ENCODE measurements around the gene FURIN.
A peak's percentile ranks its signal among the peaks of the same experiment; 100 is the strongest.
"Not testable (repeated sequence)": the region's sequence is repeated elsewhere in the genome, so short reads cannot be mapped to it uniquely, and the experiment has no call there.

The FURIN gene

DNA sequence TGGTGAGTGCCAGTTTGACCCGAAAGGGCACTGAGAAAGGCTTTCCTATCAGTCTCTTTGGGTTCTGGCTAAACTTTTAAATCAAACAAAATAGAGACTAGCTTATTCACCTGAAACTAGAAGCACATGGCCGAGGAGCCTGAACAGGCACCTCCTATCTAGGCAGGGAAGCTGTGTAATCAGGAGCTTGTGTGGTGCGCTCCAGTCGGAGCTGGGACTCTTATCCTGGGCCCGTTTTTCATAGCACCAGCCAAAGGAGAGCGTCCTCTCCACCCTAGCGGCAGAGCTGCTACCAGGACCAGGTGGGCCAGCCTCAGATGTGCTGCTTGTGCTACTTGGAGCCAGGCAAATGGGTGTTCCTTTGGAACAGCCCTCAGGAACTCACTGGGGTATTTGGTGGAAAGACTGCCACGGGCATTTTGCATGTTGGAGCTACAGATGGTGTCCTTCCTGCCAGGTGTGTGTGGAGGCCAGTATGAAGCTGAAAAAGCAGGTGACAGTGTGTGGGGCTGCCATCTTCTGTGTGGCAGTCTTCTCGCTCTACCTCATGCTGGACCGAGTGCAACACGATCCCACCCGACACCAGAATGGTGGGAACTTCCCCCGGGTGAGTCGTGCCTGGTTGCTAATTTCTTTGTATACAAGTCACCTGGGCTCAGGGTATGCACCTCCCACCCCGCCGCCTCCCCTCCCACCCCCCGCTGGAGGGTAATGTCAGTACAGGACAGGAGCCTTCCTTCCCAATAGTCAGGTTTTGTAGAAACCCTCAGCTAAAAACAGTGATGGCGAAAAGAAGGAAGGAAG lies 35.5 kb downstream of the FURIN start:
- DNase-seq: peak; percentile 79

DNA sequence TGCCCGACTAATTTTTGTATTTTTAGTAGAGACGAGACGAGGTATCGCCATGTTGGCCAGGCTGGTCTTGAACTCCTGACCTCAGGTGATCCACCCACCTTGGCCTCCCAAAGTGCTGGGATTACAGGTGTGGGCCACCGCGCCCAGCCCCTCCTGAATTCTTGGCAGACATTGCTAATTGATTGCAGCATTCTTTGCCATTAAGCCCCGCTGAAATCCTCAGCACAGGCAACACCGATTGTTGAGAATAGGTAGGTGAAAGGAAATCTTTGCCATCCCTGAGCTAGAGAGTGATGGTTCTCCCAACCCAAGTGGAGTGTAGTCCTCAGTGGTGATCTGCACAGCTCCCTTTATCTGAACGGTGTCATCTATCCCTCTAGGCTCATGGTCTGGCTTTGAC lies 36.4 kb downstream of the FURIN start:
- DNase-seq: no peak

DNA sequence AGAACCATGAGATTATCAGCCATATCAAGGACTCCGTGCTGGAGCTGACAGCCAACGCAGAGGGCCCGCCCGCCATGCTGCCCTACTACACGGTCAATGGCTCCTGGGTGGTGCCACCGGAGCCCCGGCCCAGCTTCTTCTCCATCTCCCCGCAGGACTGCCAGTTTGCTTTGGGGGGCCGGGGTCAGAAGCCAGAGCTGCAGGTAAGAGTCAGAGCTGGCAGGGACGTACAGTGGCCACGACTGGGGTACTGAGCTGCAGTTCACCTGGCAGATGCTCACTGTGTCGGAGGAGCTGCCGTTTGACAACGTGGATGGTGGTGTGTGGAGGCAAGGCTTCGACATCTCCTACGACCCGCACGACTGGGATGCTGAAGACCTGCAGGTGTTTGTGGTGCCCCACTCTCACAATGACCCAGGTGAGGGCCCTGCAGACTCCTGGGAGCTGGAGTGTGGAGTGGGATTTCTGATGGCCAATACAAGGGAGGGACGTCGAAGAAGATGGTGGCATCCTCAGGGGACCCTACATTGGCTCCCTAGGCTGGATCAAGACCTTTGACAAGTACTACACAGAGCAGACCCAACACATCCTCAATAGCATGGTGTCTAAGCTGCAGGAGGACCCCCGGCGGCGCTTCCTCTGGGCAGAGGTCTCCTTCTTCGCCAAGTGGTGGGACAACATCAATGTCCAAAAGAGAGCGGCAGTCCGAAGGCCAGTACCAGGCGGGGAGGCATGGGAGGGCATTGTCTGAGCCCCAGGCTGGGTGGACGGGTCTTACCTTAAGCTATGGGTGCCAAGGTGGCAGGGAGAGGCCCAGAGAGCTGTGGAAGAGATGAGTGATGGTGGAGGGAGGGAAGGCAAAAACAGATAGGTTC lies 37.2 kb downstream of the FURIN start:
- DNase-seq: no peak

DNA sequence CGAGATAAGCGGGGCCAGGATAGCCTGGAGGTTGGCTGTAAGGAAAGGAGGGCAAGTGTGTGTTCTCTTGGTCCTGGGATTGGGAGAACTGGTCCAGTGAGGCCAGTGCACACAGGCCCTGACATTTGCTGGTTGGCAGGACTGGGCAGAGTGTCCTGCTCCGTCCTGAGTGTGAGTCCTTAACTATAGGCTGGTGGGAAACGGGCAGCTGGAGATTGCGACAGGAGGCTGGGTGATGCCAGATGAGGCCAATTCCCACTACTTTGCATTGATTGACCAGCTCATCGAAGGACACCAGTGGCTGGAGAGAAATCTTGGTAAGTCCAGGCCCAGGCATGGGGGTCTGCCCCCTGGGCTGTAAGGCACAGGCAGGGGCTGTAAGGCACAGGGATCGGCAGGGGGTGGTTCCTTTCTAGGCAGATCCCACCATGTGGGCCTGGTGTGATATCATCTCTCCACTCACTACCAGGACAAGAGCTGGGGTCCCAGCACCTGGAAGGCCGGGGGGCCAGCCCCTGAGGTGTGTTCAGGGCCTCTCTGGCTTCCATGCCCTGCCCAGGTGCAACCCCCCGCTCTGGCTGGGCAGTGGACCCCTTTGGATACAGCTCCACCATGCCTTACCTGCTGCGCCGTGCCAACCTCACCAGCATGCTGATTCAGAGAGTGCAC lies 37.9 kb downstream of the FURIN start:
- DNase-seq: no peak

DNA sequence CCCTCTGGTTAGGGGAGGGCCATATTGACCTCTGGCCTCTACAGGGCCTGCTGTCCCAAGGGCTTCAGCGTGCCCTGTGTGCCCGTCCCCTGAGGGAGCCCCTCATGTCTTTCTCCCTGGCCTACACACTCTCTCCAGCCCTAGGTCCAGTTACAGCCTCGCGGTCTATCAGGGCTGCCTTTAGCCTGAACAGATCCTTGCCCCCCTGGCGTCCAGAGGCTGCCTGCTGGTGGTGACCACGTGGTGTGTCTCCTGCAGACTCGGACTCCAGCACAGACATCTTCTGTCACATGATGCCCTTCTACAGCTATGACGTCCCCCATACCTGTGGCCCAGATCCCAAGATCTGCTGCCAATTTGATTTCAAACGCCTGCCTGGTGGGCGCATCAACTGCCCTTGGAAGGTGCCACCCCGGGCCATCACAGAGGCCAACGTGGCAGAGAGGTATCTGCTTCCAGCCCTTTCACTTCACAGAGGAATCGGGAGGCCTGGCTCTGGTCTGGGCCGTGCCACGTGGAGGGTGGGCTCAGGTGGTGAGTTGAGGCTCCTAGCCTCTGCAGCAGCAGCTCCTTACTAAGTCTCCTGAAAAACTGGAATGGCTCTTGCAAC lies 38.8 kb downstream of the FURIN start:
- no peak for DNase-seq

DNA sequence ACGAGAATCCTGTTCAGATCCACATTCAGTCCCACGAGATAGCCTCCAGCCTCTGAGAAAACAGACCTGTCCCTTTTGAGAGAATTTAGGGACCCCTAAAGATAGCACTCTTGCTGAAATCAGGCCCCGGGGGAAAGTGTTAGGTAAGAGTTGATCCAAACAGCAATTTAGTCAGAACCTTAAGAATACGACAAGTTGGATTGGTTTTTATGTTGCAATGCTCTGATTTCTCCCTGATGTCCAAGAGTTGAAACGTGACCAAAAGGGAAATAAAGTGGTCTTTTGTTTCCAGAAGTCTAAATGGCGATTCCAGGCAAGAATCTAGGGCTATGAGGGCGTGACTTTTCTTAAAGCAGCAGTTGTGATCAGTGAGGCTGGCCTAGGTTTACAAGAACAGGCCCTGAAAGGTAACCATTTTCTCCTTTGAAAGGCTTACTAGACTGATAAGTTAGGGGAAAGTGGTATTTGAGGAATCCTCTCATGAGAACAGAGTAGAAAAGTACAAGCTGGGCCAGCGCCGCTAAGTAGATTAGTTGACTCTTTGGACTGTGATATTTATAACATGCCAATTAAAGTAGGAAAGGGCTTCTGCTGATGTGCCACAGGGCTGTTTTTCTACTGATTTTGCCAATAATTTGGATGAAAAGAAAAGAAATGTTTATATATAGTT lies 39.6 kb downstream of the FURIN start:
- DNase-seq: no peak

DNA sequence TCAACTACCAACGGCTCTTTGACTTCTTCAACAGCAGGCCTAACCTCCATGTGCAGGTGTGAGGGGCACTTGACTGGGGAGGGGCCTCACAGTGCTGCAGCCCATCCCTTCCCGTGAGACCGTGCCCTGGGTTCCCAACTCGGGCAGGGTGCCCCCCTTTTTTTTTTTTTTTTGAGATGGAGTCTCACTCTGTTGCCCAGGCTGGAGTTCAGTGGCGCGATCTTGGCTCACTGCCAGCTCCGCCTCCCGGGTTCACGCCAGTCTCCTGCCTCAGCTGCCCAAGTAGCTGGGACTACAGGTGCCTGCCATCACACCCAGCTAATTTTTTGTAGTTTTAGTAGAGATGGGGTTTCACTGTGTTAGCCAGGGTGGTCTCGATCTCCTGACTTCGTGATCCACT lies 41.1 kb downstream of the FURIN start:
- DNase-seq: not testable (repeated sequence)

DNA sequence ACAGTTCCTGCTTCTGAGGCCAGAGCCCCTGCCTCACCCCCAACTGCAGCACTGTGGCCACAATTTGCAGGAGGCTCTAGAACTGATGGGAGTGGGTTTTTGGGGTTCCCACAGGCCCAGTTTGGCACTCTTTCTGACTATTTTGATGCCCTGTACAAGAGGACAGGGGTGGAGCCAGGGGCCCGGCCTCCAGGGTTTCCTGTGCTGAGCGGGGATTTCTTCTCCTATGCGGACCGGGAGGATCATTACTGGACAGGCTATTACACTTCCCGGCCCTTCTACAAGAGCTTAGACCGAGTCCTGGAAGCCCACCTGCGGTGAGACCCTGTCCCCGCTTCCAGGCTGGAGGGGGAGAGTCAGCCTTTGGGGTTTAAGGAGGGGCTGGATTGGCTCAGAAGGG lies 41.6 kb downstream of the FURIN start:
- DNase-seq: no peak

DNA sequence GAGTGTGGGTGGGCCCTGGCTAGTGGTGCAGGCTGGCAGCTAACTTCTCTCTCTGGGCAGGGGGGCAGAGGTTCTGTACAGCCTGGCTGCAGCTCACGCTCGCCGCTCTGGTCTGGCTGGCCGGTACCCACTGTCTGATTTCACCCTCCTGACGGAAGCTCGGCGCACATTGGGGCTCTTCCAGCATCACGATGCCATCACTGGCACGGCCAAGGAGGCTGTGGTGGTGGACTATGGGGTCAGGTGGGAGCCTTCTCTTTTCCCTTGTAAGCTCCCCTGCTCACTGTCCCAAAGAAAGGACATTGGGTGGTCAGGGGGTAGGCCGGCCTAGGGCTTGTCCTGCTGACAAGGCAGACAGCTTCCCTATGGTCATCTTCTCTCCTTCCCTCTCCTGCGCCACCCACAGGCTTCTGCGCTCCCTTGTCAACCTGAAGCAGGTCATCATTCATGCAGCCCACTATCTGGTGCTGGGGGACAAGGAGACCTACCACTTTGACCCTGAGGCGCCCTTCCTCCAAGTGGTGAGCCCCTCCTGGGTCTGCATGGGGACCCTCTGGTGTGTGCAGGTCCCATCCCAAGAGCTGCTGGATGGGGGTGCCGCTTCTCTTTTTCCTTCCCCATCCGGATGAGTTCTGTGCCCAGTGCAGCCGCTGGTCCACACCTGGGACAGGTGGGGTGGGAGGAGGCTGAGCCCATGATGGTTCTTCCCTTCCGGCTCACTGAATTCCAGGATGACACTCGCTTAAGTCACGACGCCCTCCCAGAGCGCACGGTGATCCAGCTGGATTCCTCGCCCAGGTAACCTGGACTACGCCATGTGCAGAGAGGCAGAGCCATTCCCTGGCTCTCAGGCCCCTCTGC lies 42.3 kb downstream of the FURIN start:
- DNase-seq: no peak

DNA sequence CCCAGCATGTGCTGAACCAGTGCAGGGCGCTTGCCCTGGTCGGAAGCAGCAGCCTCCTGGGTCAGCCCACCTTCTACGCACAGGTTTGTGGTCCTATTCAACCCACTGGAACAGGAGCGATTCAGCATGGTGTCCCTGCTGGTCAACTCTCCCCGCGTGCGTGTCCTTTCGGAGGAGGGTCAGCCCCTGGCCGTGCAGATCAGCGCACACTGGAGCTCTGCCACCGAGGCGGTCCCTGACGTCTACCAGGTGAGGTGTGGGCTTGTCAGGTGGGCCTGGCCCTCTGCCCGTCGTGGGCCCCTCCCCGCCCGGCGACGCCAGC lies 42.9 kb downstream of the FURIN start:
- no peak for DNase-seq

DNA sequence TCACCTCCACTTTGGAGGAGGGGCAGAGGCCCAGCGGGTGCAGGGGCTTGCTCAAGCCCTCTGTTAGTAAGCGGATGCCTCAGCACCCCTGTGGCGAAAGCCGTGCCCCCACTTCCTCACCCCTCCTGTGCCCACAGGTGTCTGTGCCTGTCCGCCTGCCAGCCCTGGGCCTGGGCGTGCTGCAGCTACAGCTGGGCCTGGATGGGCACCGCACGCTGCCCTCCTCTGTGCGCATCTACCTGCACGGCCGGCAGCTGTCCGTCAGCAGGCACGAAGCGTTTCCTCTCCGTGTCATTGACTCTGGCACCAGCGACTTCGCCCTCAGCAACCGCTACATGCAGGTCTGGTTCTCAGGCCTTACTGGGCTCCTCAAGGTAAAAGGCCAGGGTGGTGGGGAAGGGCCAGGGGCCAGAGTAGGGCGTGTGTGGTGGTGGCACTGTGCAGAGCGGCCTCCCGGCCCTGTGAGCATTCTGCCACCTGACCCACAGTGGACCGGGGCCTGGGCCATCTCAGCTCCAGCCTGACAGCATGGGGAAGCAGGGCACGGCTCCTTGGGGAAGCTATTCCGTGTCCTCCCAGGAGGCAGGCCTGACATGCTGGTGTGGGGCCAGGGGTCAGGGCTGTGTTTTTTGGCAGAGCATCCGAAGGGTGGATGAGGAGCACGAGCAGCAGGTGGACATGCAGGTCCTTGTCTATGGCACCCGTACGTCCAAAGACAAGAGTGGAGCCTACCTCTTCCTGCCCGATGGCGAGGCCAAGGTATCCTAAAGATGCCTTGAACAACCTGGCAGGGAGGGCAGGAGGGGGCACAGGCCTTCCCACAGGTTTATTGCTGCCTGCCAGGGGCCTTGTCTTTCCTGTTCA lies 43.8 kb downstream of the FURIN start:
- no peak for DNase-seq

DNA sequence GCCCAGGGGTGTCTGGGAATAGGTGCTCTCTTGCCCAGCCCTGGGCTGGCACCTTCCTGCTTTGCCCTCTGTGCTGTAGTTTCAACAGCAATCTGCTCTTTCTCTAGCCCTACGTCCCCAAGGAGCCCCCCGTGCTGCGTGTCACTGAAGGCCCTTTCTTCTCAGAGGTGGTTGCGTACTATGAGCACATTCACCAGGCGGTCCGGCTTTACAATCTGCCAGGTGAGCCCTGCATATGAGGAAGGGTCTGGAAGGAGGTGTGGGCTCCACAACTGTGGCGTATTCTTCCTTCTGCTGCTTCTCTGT lies 44.3 kb downstream of the FURIN start:
- DNase-seq: no peak

DNA sequence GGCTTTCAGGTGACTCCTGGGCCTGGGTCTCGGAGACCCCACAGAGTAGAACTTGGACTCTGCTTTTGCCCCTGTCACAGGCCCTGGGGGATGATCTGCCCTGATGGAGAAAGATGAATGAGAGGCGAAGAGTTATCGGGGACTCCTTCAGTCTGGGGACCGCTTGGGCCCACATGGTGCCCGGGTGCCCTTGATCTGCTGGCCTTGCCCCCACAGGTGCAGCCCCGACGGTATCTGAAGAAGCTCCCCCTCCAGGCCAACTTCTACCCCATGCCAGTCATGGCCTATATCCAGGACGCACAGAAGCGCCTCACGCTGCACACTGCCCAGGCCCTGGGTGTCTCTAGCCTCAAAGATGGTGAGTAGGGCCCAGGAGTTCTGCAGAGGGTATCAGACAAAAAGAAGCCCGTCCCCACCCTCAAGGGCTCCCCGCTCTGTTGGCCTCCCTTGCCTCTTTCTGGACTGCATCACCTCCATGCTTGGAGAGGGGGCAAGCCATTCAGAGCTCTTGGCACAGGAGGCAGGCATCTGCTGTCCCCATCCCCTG lies 45.1 kb downstream of the FURIN start:
- no peak for DNase-seq

DNA sequence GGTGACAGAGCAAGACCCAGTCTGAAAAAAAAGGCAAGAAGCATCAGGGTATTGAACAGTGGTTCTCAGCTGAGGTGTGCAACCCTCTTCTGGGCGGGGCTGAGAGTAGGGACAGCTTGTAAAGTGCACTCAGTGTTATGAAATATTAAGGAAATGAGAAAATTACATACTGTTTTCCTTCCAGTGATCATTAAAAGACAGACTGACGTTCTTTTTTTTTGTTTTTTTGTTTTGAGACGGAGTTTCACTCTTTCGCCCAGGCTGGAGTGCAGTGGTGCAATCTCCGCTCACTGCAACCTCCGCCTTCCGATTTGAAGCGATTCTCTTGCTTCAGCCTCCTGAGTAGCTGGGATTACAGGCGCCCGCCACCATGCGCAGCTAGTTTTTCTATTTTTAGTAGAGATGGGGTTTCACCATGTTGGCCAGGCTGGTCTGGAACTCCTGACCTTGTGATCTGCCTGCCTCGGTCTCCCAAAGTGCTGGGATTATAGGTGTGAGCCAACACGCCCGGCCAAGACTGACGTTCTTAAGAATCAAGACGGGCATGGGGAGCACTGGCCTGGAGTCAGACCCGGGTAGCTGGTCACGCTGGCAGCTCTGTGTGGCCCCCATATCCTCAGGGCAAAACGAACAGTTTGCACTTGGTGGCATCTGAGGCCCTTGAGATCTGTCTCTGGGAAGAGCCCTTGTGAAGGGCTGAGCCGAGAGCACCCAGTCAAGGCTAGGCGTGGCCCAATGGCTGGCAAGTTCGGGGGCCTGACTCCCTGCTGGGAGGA lies 46.1 kb downstream of the FURIN start:
- DNase-seq: no peak

DNA sequence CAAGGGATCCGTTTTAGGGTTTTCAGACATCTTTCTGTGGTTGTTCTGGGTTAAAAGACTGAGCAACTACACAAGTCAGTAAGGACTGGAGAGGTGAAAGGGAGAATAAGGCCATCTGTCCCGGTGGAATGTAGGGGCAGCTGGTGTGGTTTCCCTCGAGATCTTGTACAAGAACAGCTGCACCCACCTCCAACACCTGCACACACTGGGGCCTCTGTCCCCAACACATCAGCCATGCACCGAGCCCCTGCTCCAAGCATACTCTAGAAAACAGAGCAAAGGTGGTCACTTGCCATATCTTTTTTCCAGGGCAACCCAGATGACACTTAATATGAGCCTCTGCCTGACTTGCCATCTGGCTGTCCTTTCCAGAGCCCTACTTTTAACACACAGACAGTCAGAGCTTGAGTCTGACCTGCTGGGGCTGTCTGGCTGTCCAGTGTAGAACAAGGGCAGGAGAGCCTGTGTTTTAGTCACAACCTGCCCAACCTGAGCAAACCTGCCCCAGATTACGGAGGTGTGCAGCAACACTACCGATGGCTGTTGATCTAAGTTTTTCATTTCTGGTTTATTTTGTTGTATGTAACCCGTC lies 46.9 kb downstream of the FURIN start:
- no peak for DNase-seq

DNA sequence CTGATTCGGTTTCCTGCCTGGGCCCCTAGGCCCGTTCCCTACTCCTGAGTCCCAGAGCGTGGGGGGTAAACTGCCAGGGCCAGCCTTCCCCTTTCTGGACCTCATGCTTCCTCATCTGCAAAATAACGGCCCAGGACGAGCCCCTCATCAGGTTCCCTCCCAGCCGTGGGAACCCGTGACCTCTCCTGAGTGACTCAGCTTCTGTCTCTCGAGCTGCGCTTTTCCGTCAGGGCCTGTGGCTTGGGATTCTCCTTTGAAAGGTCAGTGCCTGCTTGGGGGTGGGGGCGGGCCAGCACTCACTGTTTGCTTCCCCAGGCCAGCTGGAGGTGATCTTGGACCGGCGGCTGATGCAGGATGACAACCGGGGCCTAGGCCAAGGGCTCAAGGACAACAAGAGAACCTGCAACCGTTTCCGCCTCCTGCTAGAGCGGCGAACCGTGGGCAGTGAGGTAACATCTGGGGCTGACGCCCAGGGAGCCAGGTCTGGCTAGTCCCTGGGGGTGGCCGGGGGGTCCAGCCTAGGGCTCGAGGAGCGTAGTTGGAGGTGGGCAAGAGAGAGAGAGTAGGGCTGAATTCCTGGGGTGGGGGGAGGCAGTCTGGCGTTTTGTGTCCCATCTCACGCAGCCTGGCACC lies 47.5 kb downstream of the FURIN start:
- no peak for DNase-seq

DNA sequence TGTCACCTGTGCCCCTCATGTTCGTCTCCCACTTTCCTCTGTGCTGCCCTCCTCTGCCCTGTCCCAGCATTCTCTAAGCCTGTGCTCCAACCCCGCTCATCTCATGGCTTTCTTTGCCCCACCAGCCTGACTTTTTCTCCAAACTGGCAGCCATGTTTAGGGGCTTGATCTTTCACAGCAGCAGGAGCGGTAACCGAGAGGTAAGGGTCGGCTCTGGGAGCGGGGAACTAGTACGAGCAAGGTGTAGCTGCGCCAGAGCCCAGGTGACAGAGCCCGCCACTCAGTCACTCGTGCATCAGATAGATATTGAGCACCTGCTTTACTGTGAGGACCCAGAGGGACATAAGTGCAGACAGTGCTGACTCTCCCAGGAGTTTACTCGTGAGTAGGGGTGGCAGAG lies 48.1 kb downstream of the FURIN start:
- no peak for DNase-seq

DNA sequence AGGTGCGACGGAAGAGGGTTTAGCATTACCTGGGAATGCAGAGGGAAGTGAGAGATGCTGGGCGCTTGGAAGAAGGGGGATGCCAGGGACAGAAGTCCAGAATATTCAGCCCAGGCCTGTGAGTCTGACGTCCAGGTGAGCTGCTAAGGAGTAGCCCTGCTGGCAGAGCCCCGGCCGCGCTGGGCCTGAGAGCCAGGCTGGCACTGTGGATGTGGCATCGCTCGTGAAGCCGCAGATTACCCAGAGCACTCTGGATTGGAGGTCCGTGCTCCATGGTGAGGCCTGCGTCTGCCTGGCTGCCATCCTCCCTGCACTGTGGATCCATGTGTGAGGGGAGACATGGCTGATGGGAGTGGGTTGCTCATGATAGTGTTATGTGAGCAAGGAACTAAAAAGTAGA lies 49.2 kb downstream of the FURIN start:
- DNase-seq: no peak
